H1 (cell line): ENCODE measurements around the gene AP4M1.

Experiments
- BRCA1 ChIP-seq: IDR thresholded peaks from 2 replicates; pipeline ENCODE4 v1.6.1; 2012; ENCODE audit warnings: low read depth, low read length, improper control_type of control experiment
- EP300 ChIP-seq, 2 experiments: IDR thresholded peaks; 1 replicate in 1 of 2; 2 replicates in 1 of 2; pipeline ENCODE4 v1.6.1; 2011 to 2012; ENCODE audit warnings: low read depth in 2 of 2, low read length in 2 of 2, mild to moderate bottlenecking in 2 of 2, borderline replicate concordance in 1 of 2, inconsistent platforms in 1 of 2, moderate library complexity in 1 of 2
- EZH2 ChIP-seq: fragments of 200-600 bp; sonication (generic); IDR thresholded peaks from 2 replicates; pipeline ENCODE4 v1.7.1; 2012; ENCODE audit warnings: low read depth, mild to moderate bottlenecking, moderate library complexity, low read length, inconsistent platforms; ENCODE audit not compliant: severe bottlenecking
- HDAC6 ChIP-seq: IDR thresholded peaks from one replicate; pipeline ENCODE4 v1.7.1; 2012; ENCODE audit warnings: low read depth, mild to moderate bottlenecking, inconsistent platforms, low read length, moderate library complexity
- MAFK ChIP-seq: IDR thresholded peaks from 2 replicates; pipeline ENCODE4 v1.6.1; 2012; ENCODE audit warnings: low read depth, mild to moderate bottlenecking, improper control_type of control experiment, low read length
- POLR2A ChIP-seq, 2 experiments: IDR thresholded peaks; 1 replicate in 1 of 2; 2 replicates in 1 of 2; pipeline ENCODE4 v1.6.1; 2011; ENCODE audit warnings: low read depth in 2 of 2, low read length in 2 of 2, mild to moderate bottlenecking in 2 of 2; ENCODE audit errors: control extremely low read depth in 1 of 2
- POLR2AphosphoS5 ChIP-seq: IDR thresholded peaks from 2 replicates; pipeline ENCODE4 v1.6.1; 2011; ENCODE audit warnings: low read depth, low read length
- RNF2 ChIP-seq: fragments of 200-900, 300-1000 bp; sonication (generic); IDR thresholded peaks from 2 replicates; pipeline ENCODE4 v1.7.1; 2016; ENCODE audit warnings: borderline replicate concordance, low read depth, mild to moderate bottlenecking, antibody characterized with exemption, low read length; ENCODE audit not compliant: poor library complexity, severe bottlenecking; ENCODE audit errors: missing control alignments
- SUZ12 ChIP-seq: fragments of 200-600 bp; sonication (generic); IDR thresholded peaks from 2 replicates; pipeline ENCODE4 v1.6.1; 2012; ENCODE audit warnings: mild to moderate bottlenecking, inconsistent platforms, low read length, moderate library complexity, mixed read lengths
- TAF1 ChIP-seq: IDR thresholded peaks from 2 replicates; pipeline ENCODE4 v1.6.1; 2011; ENCODE audit warnings: mild to moderate bottlenecking, low read depth, low read length
- ZNF274 ChIP-seq: IDR thresholded peaks from 2 replicates; pipeline ENCODE4 v1.7.0; 2012; ENCODE audit warnings: low read length, borderline replicate concordance; ENCODE audit errors: extremely low read depth
- TF ChIP-seq, protein P1 (sequence below): IDR thresholded peaks from 2 replicates; pipeline ENCODE4 v1.6.1; 2011; ENCODE audit warnings: low read length, improper control_type of control experiment
- TF ChIP-seq, protein P2 (sequence below), 3 experiments: IDR thresholded peaks; 1 replicate in 2 of 3; 2 replicates in 1 of 3; pipeline versions ENCODE4 v1.5.1 to v1.6.1; 2011; ENCODE audit warnings: low read length in 3 of 3, mild to moderate bottlenecking in 3 of 3, inconsistent platforms in 2 of 3, low read depth in 1 of 3, moderate library complexity in 1 of 3; ENCODE audit not compliant: insufficient read depth in 1 of 3; ENCODE audit errors: control extremely low read depth in 1 of 3
- TF ChIP-seq, protein P3 (sequence below): IDR thresholded peaks from 2 replicates; pipeline ENCODE4 v1.6.1; 2012; ENCODE audit warnings: inconsistent platforms

DNA sequence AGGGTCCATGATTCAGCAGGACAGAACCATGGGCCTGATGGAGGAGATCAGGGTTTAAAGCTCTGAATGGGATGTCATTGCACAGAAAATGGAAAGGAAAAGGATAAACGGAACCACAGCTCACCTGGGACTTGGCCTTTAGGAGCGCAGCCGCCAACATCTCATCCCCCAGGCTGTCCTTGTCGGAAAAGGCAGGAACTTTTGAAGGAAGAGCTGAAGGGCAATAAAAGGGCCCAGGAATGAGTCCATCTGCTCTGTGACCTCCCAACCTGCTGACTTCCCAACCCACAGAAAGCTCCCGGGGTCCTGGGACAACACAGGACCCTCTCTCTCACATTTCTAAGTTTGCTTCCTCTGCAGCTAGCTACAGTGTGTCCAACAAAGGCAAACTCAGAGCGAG is 26.0 kb upstream of the AP4M1 start:
- TF ChIP-seq, protein P1, sequence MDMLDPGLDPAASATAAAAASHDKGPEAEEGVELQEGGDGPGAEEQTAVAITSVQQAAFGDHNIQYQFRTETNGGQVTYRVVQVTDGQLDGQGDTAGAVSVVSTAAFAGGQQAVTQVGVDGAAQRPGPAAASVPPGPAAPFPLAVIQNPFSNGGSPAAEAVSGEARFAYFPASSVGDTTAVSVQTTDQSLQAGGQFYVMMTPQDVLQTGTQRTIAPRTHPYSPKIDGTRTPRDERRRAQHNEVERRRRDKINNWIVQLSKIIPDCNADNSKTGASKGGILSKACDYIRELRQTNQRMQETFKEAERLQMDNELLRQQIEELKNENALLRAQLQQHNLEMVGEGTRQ, result no peak
- TF ChIP-seq BRCA1, result no peak
- TF ChIP-seq, protein P2, sequence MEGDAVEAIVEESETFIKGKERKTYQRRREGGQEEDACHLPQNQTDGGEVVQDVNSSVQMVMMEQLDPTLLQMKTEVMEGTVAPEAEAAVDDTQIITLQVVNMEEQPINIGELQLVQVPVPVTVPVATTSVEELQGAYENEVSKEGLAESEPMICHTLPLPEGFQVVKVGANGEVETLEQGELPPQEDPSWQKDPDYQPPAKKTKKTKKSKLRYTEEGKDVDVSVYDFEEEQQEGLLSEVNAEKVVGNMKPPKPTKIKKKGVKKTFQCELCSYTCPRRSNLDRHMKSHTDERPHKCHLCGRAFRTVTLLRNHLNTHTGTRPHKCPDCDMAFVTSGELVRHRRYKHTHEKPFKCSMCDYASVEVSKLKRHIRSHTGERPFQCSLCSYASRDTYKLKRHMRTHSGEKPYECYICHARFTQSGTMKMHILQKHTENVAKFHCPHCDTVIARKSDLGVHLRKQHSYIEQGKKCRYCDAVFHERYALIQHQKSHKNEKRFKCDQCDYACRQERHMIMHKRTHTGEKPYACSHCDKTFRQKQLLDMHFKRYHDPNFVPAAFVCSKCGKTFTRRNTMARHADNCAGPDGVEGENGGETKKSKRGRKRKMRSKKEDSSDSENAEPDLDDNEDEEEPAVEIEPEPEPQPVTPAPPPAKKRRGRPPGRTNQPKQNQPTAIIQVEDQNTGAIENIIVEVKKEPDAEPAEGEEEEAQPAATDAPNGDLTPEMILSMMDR (IDR thresholded peaks at IDR 0.05; ENCODE audit: control extremely low read depth in 1 of 3, insufficient read depth in 1 of 3, low read depth in 1 of 3, low read length in 3 of 3), result no peak
- TF ChIP-seq EZH2, result no peak
- no peak for TF ChIP-seq ZNF274
- TF ChIP-seq HDAC6, result no peak
- TF ChIP-seq, protein P3, sequence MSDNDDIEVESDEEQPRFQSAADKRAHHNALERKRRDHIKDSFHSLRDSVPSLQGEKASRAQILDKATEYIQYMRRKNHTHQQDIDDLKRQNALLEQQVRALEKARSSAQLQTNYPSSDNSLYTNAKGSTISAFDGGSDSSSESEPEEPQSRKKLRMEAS, result no peak
- TF ChIP-seq POLR2AphosphoS5, result no peak
- no peak for TF ChIP-seq EP300 (IDR thresholded peaks at IDR 0.05; ENCODE audit: borderline replicate concordance in 1 of 2, low read depth in 2 of 2, low read length in 2 of 2)
- TF ChIP-seq POLR2A (IDR thresholded peaks at IDR 0.05; ENCODE audit: control extremely low read depth in 1 of 2, low read depth in 2 of 2, low read length in 2 of 2), result no peak; a peak in 1 of 3 replicates
- no peak for TF ChIP-seq SUZ12
- TF ChIP-seq TAF1, result no peak
- no peak for TF ChIP-seq MAFK
- no peak for TF ChIP-seq RNF2
